NK-92 treated with Interleukin-12 subunit alpha and Interleukin-12 subunit beta, amount 100 ng/mL, for 24 hours (cell line): Measurements from ENCODE around the gene NLRP6.
"Not testable (repeated sequence)": the region's sequence is repeated elsewhere in the genome, so short reads cannot be mapped to it uniquely, and the experiment has no call there.

Experiments
- DNase-seq: peaks from one replicate; lab custom pipeline; 2025; lab: John Stamatoyannopoulos, UW

The NLRP6 gene

GRCh38 chr11:325796-326591 is 47.8 kb downstream of the NLRP6 start:
- no peak for DNase-seq

- DNase-seq = no peak
These were observed 48.3 kb downstream of the NLRP6 start for GRCh38 chr11:326592-326841.

DNA sequence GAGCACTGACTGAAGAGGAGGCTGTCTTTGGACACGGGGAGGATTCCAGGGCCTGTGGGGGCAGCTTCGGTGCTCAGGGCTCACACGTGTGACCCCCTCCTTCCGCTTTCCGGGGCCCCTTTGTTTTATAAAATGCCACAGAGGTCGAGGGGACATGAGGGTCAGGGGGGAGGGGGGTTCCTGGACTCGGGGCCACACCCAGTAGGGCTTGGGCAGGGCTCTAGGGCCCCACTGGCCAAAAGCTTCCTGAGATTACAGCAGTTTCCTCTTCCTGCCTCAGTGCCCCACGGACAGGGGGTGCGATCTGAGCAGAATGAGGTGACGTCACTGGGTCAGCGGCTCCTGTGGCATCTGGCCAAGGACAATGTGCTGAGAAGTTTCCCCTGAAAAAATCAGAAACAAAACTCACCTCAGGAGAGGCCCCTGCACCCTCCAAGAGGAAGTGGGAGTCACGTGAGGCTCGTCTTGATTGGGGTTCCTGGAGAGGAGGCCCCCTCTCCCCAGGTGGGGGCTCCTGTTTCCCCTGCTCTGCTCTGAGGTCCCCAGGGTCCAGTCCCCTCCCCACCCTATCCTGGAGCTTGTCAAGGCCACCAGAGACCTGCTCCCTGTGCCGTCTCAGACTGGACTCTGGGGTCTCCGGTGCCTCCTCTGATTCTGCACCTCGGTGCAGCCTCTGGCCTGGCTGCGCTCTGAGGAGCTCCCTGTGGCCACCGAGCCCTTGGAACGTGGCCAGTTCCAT is 48.8 kb downstream of the NLRP6 start:
- no peak for DNase-seq

DNA sequence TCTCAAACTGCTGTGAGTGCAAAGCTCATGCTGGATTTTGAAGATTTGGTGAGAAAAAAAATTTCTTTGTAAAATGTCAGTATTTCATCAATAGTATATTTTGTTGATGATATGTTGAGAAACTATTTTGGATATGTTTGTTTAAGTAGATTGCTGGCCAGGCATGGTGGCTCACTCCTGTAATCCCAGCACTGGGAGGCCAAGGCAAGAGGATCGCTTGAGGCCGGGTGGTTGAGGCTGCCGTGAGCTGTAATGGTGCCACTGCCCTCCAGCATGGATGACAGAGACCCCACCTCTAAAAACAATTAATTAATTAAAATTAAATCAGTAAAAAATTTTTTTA is 49.3 kb downstream of the NLRP6 start:
- no peak for DNase-seq

- no peak for DNase-seq
These were observed 49.8 kb downstream of the NLRP6 start for GRCh38 chr11:328012-328411.

DNA sequence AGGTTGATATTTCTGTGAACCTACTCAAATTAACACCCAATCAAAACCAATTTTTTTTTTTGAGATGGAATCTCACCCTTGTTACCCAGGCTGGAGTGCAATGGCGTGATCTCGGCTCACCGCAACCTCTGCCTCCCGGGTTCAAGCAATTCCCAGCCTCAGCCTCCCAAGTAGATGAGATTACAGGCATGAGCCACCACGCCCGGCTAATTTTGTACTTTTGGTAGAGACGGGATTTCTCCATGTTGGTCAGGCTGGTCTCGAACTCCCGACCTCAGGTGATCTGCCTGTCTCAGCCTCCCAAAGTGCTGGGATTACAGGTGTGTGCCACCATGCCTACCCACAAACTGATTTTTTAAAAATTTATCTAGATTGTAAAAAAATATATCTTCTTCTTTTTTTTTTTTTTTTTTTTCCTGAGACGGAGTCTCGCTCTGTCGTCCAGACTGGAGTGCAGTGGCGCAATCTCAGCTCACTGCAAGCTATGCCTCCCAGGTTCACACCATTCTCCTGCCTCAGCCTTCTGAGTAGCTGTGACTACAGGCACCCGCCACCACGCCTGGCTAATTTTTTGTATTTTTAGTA is 50.4 kb downstream of the NLRP6 start:
- DNase-seq = not testable (repeated sequence)

DNA sequence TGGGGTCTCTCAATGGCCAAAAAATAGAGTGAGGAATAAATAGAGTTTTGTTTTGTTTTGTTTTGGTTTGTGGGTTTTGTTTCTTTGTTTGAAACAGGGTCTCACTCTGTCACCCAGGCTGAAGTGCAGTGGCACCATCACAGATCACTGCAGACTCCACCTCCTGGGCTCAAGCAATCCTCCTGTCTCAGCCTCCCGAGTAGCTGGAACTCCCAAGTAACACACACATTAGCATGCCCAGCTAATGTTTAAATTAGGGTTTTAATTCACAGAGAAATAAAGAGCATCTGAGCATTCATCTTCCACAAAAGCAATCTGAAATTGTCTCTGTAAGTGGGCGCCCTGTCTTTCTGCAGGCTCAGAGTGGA is 51.7 kb downstream of the NLRP6 start:
- DNase-seq = no peak

DNA sequence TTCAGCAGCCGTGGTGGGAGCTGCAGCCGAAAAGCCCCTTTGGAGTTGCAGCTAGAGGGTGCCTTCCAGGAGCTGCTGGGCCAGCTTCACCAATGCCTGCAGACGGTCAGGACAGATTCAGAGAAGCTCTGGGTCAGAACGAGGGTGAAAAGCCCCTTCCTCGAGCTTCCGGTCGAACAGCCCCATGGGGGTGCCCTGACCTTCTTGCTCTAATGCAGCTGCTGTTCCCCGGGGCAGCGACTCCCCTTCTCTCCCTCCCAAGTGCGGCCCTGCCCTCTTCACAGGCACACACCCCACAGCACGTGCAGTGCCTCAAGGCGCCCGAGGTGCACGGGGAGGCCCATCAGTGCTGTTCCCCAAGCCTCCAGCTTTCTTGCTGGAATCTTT is 52.1 kb downstream of the NLRP6 start:
- DNase-seq = no peak

- peak; percentile 72 for DNase-seq
These were observed 52.6 kb downstream of the NLRP6 start for GRCh38 chr11:330694-331357.

DNA sequence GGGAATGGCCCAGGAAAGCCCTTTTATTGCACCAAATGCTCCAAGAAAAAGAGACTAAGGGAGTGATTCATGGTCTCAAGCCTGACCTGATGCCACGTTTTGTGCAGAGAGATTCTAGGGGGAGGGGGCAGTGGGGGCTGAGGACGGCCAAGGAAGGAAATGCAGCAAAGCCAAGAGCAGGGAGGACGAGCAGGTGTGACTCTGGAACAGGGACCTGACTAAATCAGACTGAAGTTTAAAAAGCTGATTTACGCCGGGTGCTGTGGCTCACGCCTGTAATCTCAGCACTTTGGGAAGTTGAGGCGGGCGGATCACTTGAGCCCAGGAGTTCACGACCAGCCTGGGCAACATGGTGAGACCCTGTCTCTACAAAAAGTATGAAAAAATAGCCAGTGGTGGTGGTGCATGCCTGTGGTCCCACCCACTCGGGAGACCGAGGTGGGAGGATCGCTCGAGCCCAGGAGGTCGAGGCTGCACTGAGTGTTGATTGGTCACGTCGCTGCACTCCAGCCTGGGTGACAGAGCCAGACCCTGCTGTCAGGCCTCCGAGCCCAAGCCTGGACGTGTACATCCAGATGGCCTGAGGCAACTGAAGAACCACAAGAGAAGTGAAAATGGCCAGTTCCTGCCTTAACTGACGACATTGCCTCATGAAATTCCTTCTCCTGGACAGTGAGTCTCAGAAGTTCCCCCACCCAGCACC is 53.3 kb downstream of the NLRP6 start:
- DNase-seq = peak; percentile 59

GRCh38 chr11:332651-333480 is 54.7 kb downstream of the NLRP6 start:
- no peak for DNase-seq

DNA sequence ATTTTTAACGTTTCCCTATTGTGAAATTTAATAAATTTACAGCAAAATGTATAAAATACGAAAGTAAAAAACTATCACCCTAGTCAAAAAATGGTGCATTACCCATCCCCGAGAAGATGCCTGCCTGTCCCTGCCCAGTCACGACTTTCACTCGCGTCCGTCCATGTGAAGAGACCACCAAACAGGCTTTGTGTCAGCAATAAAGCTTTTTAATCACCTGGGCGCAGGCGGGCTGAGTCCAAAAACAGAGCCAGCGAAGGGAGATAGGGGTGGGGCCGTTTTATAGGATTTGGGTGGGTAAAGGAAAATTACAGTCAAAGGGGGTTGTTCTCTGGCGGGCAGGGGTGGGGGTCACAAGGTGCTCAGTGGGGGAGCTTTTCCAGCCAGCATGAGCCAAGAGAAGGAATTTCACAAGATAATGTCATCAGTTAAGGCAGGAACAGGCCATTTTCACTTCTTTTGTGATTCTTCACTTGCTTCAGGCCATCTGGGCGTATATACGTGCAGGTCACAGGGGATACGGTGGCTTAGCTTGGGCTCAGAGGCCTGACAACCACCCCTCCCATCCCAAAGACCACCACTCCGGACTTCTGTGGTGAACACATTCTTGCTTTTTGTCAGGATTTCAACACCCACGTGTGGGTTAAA is 55.5 kb downstream of the NLRP6 start:
- DNase-seq = not testable (repeated sequence)

GRCh38 chr11:334264-334994 is 56.2 kb downstream of the NLRP6 start:
- no peak for DNase-seq
